Gastrocnemius medialis (tissue), 4 donors: ENCODE data around the gene SP2. TPM values are rescaled to one million over a fixed set of nuclear protein-coding genes. Genes with fewer than 3 reads are reported as not detected.

ENCODE experiments used
- ATAC-seq, 2 donors: fragments of 150-250 bp; one replicate each; pipeline ENCODE4 v1.9.1; 2016
- DNase-seq, 2 donors: peaks; one replicate each; pipeline ENCODE4 v3.0.0-alpha.2; 2019
- H3K27ac ChIP-seq, 4 donors: fragments of 200-600 bp; sonication (generic); 1 replicate in 1 of 4; 2 replicates in 3 of 4; pipeline ENCODE4 v1.5.1; 2016 to 2018; ENCODE audit warnings: mild to moderate bottlenecking in 2 of 4, moderate library complexity in 1 of 4
- H3K27me3 ChIP-seq, 3 donors: fragments of 200-600 bp; sonication (generic) in 2 of 3; 1 replicate in 1 of 3; 2 replicates in 2 of 3; pipeline versions ENCODE4 v1.5.1 to v1.6.0; 2016 to 2019; ENCODE audit warnings: mild to moderate bottlenecking in 1 of 3, moderate library complexity in 1 of 3
- H3K36me3 ChIP-seq, 2 donors: fragments of 200-600 bp; sonication (generic) in 1 of 2; one replicate each; pipeline ENCODE4 v1.5.1; 2017 to 2018
- H3K4me1 ChIP-seq, 2 donors: fragments of 200-600 bp; sonication (generic) in 1 of 2; one replicate each; pipeline ENCODE4 v1.5.1; 2016 to 2017; ENCODE audit warnings: mild to moderate bottlenecking in 2 of 2
- H3K4me3 ChIP-seq, 4 donors: fragments of 200-600 bp; sonication (generic) in 3 of 4; 1 replicate in 1 of 4; 2 replicates in 3 of 4; pipeline ENCODE4 v1.5.1; 2016 to 2019; ENCODE audit warnings: mild to moderate bottlenecking in 2 of 4
- H3K9me3 ChIP-seq, 3 donors: fragments of 200-600 bp; sonication (generic) in 2 of 3; 1 replicate in 1 of 3; 2 replicates in 2 of 3; pipeline ENCODE4 v1.5.1; 2016 to 2019
- POLR2A ChIP-seq, 2 donors: fragments of 450-650 bp; IDR thresholded peaks; one replicate each; pipeline ENCODE4 v1.6.1; 2017; ENCODE audit warnings: antibody characterized with exemption in 2 of 2, mild to moderate bottlenecking in 2 of 2, moderate library complexity in 2 of 2
- in situ Hi-C, 4 donors: fragments of 200-750 bp; cut with MboI; loops; one replicate each; pipeline versions ENCODE4 v1.15.0 to v1.8.0; 2017; ENCODE audit warnings: low sequenced_read_pairs in 4 of 4
- intact Hi-C: fragments of 100-400 bp; cut with DNase I; formaldehyde crosslinking; loops from one replicate; pipeline ENCODE4 v1.15.1; 2023; ENCODE audit warnings: low total_unique reads
- total RNA-seq, 4 donors: library from RNA; depleted of rRNA; stranded (reverse); fragments of >200 nt; gene quantifications; one replicate each; pipeline versions ENCODE4 v1.1.0 to v1.2.3, GENCODE V29; 2016
- TF ChIP-seq, protein P1 (sequence below), 5 experiments: fragments of 450-650 bp in 3 of 5; fragments of 200-600 bp in 2 of 5; sonication (generic) in 2 of 5; IDR thresholded peaks in 4 of 5; conservative IDR thresholded peaks in 1 of 5; 1 replicate in 4 of 5; 2 replicates in 1 of 5; pipeline ENCODE4 v1.5.1; 2016 to 2019; ENCODE audit warnings: antibody characterized with exemption in 5 of 5, mild to moderate bottlenecking in 3 of 5, moderate library complexity in 3 of 5

Gene SP2
- total RNA-seq, 4 donors from 2014 or later, result 5.5 to 28.6 (median 7.0) TPM

DNA sequence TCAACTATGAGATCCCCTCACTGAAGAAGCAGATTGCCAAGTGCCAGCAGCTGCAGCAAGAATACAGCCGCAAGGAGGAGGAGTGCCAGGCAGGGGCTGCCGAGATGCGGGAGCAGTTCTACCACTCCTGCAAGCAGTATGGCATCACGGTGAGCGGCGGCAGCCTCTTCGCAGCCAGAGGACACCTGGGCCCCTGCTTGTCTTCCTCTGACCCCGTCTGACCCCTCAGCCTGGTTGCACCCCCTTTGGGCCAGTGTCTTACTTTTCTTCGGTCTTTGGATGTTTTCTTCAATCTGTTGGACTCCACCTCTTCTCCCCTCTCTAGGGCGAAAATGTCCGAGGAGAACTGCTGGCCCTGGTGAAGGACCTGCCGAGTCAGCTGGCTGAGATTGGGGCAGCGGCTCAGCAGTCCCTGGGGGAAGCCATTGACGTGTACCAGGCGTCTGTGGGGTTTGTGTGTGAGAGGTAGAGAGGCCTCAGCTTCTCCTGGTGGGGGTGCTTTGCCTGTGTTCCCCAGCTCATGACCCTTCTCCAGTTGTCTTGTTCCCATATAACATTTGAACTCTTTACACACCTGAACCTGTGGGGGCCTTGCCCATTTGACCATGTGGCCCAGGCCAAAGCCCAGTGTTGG lies 79.3 kb downstream of the SP2 start:
- H3K4me1 ChIP-seq, result peaks cover 6 to 15% of the 10 kb centered on the region in 2 donors
- no peak for TF ChIP-seq POLR2A (IDR thresholded peaks at IDR 0.05)
- TF ChIP-seq, protein P1, sequence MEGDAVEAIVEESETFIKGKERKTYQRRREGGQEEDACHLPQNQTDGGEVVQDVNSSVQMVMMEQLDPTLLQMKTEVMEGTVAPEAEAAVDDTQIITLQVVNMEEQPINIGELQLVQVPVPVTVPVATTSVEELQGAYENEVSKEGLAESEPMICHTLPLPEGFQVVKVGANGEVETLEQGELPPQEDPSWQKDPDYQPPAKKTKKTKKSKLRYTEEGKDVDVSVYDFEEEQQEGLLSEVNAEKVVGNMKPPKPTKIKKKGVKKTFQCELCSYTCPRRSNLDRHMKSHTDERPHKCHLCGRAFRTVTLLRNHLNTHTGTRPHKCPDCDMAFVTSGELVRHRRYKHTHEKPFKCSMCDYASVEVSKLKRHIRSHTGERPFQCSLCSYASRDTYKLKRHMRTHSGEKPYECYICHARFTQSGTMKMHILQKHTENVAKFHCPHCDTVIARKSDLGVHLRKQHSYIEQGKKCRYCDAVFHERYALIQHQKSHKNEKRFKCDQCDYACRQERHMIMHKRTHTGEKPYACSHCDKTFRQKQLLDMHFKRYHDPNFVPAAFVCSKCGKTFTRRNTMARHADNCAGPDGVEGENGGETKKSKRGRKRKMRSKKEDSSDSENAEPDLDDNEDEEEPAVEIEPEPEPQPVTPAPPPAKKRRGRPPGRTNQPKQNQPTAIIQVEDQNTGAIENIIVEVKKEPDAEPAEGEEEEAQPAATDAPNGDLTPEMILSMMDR (IDR thresholded peaks at IDR 0.05 in 4 of 5, conservative IDR thresholded peaks at IDR 0.05 in 1 of 5), result no peak
- DNase-seq (no peak), ATAC-seq (no peak)
- H3K36me3 ChIP-seq, result peaks cover 0 to 69% of the 10 kb centered on the region in 2 donors
- no peak overlapping the region for H3K4me3 ChIP-seq
- intact Hi-C loops (no loop called here), in situ Hi-C loops (no loop called here)
- no peak overlapping the region for H3K27ac ChIP-seq
- no peaks in the 10 kb centered on the region for H3K27me3 ChIP-seq
- H3K9me3 ChIP-seq, result no peaks in the 10 kb centered on the region

DNA sequence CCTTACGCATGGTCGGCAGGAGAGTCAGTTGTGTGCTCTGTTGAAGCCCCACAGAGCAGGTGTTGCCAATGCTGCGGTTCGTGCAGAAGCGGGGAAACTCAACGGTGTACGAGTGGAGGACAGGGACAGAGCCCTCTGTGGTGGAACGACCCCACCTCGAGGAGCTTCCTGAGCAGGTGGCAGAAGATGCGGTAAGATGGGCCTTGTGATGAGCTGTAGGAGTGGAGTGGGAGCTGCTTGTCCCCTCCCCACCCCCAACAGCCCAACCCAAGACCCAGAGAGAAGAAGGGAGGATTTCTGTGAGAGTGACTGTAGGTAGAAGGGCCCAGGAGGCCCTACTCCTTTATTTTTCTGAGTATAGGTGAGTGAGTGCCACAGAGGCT lies 79.8 kb downstream of the SP2 start:
- in situ Hi-C loops, result no loop called here
- no peak overlapping the region for H3K27ac ChIP-seq
- TF ChIP-seq, protein P1 (IDR thresholded peaks at IDR 0.05 in 4 of 5, conservative IDR thresholded peaks at IDR 0.05 in 1 of 5), result no peak
- TF ChIP-seq POLR2A (IDR thresholded peaks at IDR 0.05), result no peak
- intact Hi-C loops, result no loop called here
- no peak for ATAC-seq
- no peaks in the 10 kb centered on the region for H3K9me3 ChIP-seq
- peaks cover 0 to 74% of the 10 kb centered on the region in 2 donors for H3K36me3 ChIP-seq
- no peak overlapping the region for H3K4me3 ChIP-seq
- no peak for DNase-seq
- H3K4me1 ChIP-seq, result peaks cover 6 to 15% of the 10 kb centered on the region in 2 donors
- no peaks in the 10 kb centered on the region for H3K27me3 ChIP-seq

DNA sequence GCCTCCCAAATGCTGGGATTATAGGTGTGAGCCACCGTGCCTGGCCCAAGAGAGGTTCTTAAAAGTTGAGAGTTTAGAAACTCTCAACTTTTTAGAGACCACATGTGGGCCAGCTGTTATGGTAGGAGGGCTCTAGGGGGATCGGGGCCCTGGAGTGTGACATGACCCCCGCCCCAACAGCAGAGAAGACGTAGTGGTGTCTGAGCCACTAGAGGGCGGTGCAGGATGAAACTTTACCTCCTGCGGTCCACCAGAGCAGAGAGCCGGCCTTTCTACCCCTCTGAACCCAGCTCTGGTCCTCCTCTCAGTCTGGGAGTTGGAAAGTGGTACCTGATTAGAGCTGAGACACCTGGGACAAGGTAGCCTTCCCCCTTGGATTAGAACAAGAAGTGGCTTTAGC lies 82.3 kb downstream of the SP2 start:
- peak; percentile 8 to 29 for DNase-seq
- Histone ChIP-seq H3K27me3 (no peaks in the 10 kb centered on the region), H3K4me3 (no peak overlapping the region), H3K27ac (no peak overlapping the region), H3K9me3 (no peaks in the 10 kb centered on the region), H3K4me1 (no peaks in the 10 kb centered on the region), H3K36me3 (peaks cover 0 to 98% of the 10 kb centered on the region in 2 donors)
- in situ Hi-C loops (no loop called here), intact Hi-C loops (no loop called here)
- peak in 1 of 2 donors; percentile 23 for ATAC-seq
- TF ChIP-seq POLR2A (IDR thresholded peaks at IDR 0.05), result no peak
- TF ChIP-seq, protein P1 (IDR thresholded peaks at IDR 0.05 in 4 of 5, conservative IDR thresholded peaks at IDR 0.05 in 1 of 5), result peak in 4 of 5 experiments; percentile 35 to 66 (median 54)

Other genes starting within 250 kb of the SP2 start
- gene KPNB1, start 246.3 kb upstream of the SP2 start, total RNA-seq, result 100 to 1,000 TPM; 170 to 238 (median 211) TPM
- 10 to 100 TPM; 15.9 to 28.0 (median 23.0) TPM for gene TBKBP1, start 202.1 kb upstream of the SP2 start, total RNA-seq
- 1 to 10 TPM in 1 of 4 donors, under 1 TPM in 1, not detected in 2; 0.98 to 3.3 TPM for gene TBX21, start 163.0 kb upstream of the SP2 start, total RNA-seq
- gene OSBPL7, start 74.4 kb upstream of the SP2 start, total RNA-seq, result 1 to 10 TPM in 3 of 4 donors, under 1 TPM in 1; 0.89 to 4.6 (median 1.6) TPM
- 10 to 100 TPM; 38.6 to 76.5 (median 49.6) TPM for gene MRPL10, start 64.7 kb upstream of the SP2 start, total RNA-seq
- gene LRRC46, start 64.6 kb upstream of the SP2 start, total RNA-seq, result under 1 TPM in 1 of 4 donors, not detected in 3; 0.20 TPM
- gene SCRN2, start 55.0 kb upstream of the SP2 start, total RNA-seq, result 10 to 100 TPM; 11.0 to 22.3 (median 16.8) TPM
- under 1 TPM in 1 of 4 donors, not detected in 3; 0.16 TPM for gene SP6, start 45.1 kb upstream of the SP2 start, total RNA-seq
- gene PNPO, start 45.3 kb downstream of the SP2 start, total RNA-seq, result 10 to 100 TPM; 27.9 to 64.0 (median 41.5) TPM
- gene PRR15L, start 61.6 kb downstream of the SP2 start, total RNA-seq, result under 1 TPM in 1 of 4 donors, not detected in 3; 0.87 TPM
- 10 to 100 TPM; 14.2 to 35.9 (median 27.8) TPM for gene CDK5RAP3, start 74.9 kb downstream of the SP2 start, total RNA-seq
- gene COPZ2, start 141.6 kb downstream of the SP2 start, total RNA-seq, result 10 to 100 TPM; 40.5 to 76.9 (median 52.8) TPM
- gene NFE2L1, start 152.1 kb downstream of the SP2 start, total RNA-seq, result 1,000 to 10,000 TPM in 2 of 4 donors, 100 to 1,000 TPM in 2; 622 to 1,180 (median 1,000) TPM
- gene CBX1, start 205.2 kb downstream of the SP2 start, total RNA-seq, result 10 to 100 TPM; 26.0 to 34.1 (median 27.7) TPM
- 10 to 100 TPM in 2 of 4 donors, 1 to 10 TPM in 2; 7.3 to 16.3 (median 9.6) TPM for gene SNX11, start 211.5 kb downstream of the SP2 start, total RNA-seq